Spleen (tissue), 7 donors: Measurements from ENCODE around the gene ELP5.

Experiments used
- CTCF ChIP-seq, 11 experiments: fragments of 200-600 bp in 7 of 11; fragments of 450-650 bp in 4 of 11; sonication (generic) in 4 of 11; IDR thresholded peaks in 8 of 11; conservative IDR thresholded peaks in 3 of 11; 1 replicate in 7 of 11; 2 replicates in 4 of 11; pipeline versions ENCODE4 v1.4.0 to v1.8.0; 2016 to 2021; ENCODE audit warnings: antibody characterized with exemption in 11 of 11, inconsistent platforms in 4 of 11, mild to moderate bottlenecking in 1 of 11
- POLR2A ChIP-seq, 3 donors: fragments of 450-650 bp; IDR thresholded peaks; one replicate each; pipeline ENCODE4 v1.5.1; 2017; ENCODE audit warnings: antibody characterized with exemption in 3 of 3, mild to moderate bottlenecking in 1 of 3
- POLR2AphosphoS5 ChIP-seq, 3 donors: sonication (generic); formaldehyde crosslinking; IDR thresholded peaks; one replicate each; pipeline ENCODE4 v1.5.1; 2017; ENCODE audit warnings: antibody characterized with exemption in 3 of 3
- donor health status: DM: no; HTN: no; CAD: no; lungs with moderate emphysema.
- donor health status: DM: no; HTN: no; CAD: no.
- donor health status: DM: no; HTN: no; CAD: no.

GRCh38 chr17:7262192-7262934 is 10.3 kb downstream of the ELP5 start, which contains the start of gene CLDN7:
- no peak for TF ChIP-seq CTCF (IDR thresholded peaks at IDR 0.05 in 8 of 11, conservative IDR thresholded peaks at IDR 0.05 in 3 of 11)
- TF ChIP-seq POLR2AphosphoS5 (IDR thresholded peaks at IDR 0.05): no peak
- TF ChIP-seq POLR2A (IDR thresholded peaks at IDR 0.05): no peak
